Liver (tissue), 9 donors: ENCODE results near the gene PTPRN2. TPM values are rescaled to one million over a fixed set of nuclear protein-coding genes. Genes with fewer than 3 reads are reported as not detected.

Experiments
- DNase-seq: peaks from one replicate; pipeline ENCODE4 v3.0.0-alpha.2; 2017; ENCODE audit warnings: low spot score
- H3K27ac ChIP-seq, 2 donors: one replicate each; pipeline ENCODE4 v1.7.0; 2013; ENCODE audit warnings: inconsistent platforms in 2 of 2, low read length in 2 of 2, control low read depth in 1 of 2, low read depth in 1 of 2, mild to moderate bottlenecking in 1 of 2
- H3K27me3 ChIP-seq, 4 donors: one replicate each; pipeline versions ENCODE4 v1.6.1 to v1.7.0; 2013; ENCODE audit warnings: low read length in 3 of 4, inconsistent platforms in 1 of 4, mild to moderate bottlenecking in 1 of 4, moderate library complexity in 1 of 4; ENCODE audit not compliant: control insufficient read depth in 4 of 4, insufficient read depth in 4 of 4
- H3K36me3 ChIP-seq, 4 donors: one replicate each; pipeline versions ENCODE4 v1.6.1 to v1.7.0; 2013; ENCODE audit warnings: low read length in 3 of 4, mild to moderate bottlenecking in 3 of 4, low read depth in 1 of 4, moderate library complexity in 1 of 4; ENCODE audit not compliant: control insufficient read depth in 4 of 4, insufficient read depth in 3 of 4
- H3K4me1 ChIP-seq, 4 donors: one replicate each; pipeline versions ENCODE4 v1.6.1 to v1.7.0; 2013; ENCODE audit warnings: low read length in 3 of 4, mild to moderate bottlenecking in 3 of 4, moderate library complexity in 1 of 4; ENCODE audit not compliant: control insufficient read depth in 4 of 4, insufficient read depth in 4 of 4
- H3K4me3 ChIP-seq, 3 donors: one replicate each; pipeline versions ENCODE4 v1.6.1 to v1.7.0; 2013; ENCODE audit warnings: low read length in 3 of 3, control low read depth in 1 of 3, low read depth in 1 of 3, mild to moderate bottlenecking in 1 of 3
- H3K9ac ChIP-seq, 2 donors: one replicate each; pipeline ENCODE4 v1.7.0; 2013; ENCODE audit warnings: low read length in 2 of 2, mild to moderate bottlenecking in 2 of 2, moderate library complexity in 2 of 2, control low read depth in 1 of 2, low read depth in 1 of 2
- H3K9me3 ChIP-seq, 4 donors: one replicate each; pipeline versions ENCODE4 v1.6.1 to v1.7.0; 2013; ENCODE audit warnings: low read length in 3 of 4; ENCODE audit not compliant: control insufficient read depth in 4 of 4
- ATF3 ChIP-seq: IDR thresholded peaks from 2 replicates; pipeline ENCODE4 v1.6.1; 2016; ENCODE audit warnings: antibody characterized with exemption
- CTCF ChIP-seq: fragments of 150-350 bp; IDR thresholded peaks from 2 replicates; pipeline ENCODE4 v1.5.1; 2017; ENCODE audit warnings: improper control_type of control experiment, low read depth, low read length; ENCODE audit not compliant: missing input control
- EGR1 ChIP-seq, 2 donors: IDR thresholded peaks; 2 replicates each; pipeline ENCODE4 v1.6.1; 2016 to 2018; ENCODE audit warnings: antibody characterized with exemption in 2 of 2, low read depth in 2 of 2
- FOXA1 ChIP-seq: IDR thresholded peaks from 2 replicates; pipeline ENCODE4 v1.6.1; 2016; ENCODE audit warnings: antibody characterized with exemption
- FOXA2 ChIP-seq: IDR thresholded peaks from 2 replicates; pipeline ENCODE4 v1.6.1; 2016; ENCODE audit warnings: antibody characterized with exemption
- GABPA ChIP-seq, 2 donors: IDR thresholded peaks in 1 of 2; conservative IDR thresholded peaks in 1 of 2; 2 replicates each; pipeline ENCODE4 v1.6.1; 2016; ENCODE audit warnings: antibody characterized with exemption in 2 of 2, mild to moderate bottlenecking in 1 of 2, moderate library complexity in 1 of 2
- HNF4A ChIP-seq, 2 donors: conservative IDR thresholded peaks; 2 replicates each; pipeline ENCODE4 v1.6.1; 2016; ENCODE audit warnings: antibody characterized with exemption in 2 of 2, mild to moderate bottlenecking in 2 of 2
- HNF4G ChIP-seq: IDR thresholded peaks from 2 replicates; pipeline ENCODE4 v1.6.1; 2016; ENCODE audit warnings: antibody characterized with exemption
- JUND ChIP-seq, 2 donors: IDR thresholded peaks; 2 replicates each; pipeline ENCODE4 v1.6.1; 2016; ENCODE audit warnings: antibody characterized with exemption in 2 of 2
- MAX ChIP-seq: IDR thresholded peaks from 2 replicates; pipeline ENCODE4 v1.6.1; 2016; ENCODE audit warnings: antibody characterized with exemption
- NR2F2 ChIP-seq: IDR thresholded peaks from 2 replicates; pipeline ENCODE4 v1.6.1; 2016; ENCODE audit warnings: antibody characterized with exemption
- RAD21 ChIP-seq, 2 donors: IDR thresholded peaks; 2 replicates each; pipeline ENCODE4 v1.6.1; 2016; ENCODE audit warnings: antibody characterized with exemption in 2 of 2, mild to moderate bottlenecking in 2 of 2
- REST ChIP-seq: IDR thresholded peaks from 2 replicates; pipeline ENCODE4 v1.6.1; 2016; ENCODE audit warnings: antibody characterized with exemption, mild to moderate bottlenecking
- RXRA ChIP-seq, 2 donors: IDR thresholded peaks; 2 replicates each; pipeline ENCODE4 v1.6.1; 2017 to 2018; ENCODE audit warnings: antibody characterized with exemption in 2 of 2, mild to moderate bottlenecking in 1 of 2
- SP1 ChIP-seq: IDR thresholded peaks from 2 replicates; pipeline ENCODE4 v1.6.1; 2018; ENCODE audit warnings: antibody characterized with exemption, mild to moderate bottlenecking
- TAF1 ChIP-seq: conservative IDR thresholded peaks from 2 replicates; pipeline ENCODE4 v1.6.1; 2016; ENCODE audit warnings: antibody characterized with exemption, mild to moderate bottlenecking
- YY1 ChIP-seq: IDR thresholded peaks from 2 replicates; pipeline ENCODE4 v1.6.1; 2016; ENCODE audit warnings: antibody characterized with exemption, mild to moderate bottlenecking
- ZBTB33 ChIP-seq: IDR thresholded peaks from 2 replicates; pipeline ENCODE4 v1.6.1; 2016; ENCODE audit warnings: antibody characterized with exemption
- WGBS: extraction: QIAGEN DNeasy Blood & Tissue Kit; methylation state at CpG from one replicate; pipeline ENCODE4 v1.1.7; 2013; 5-methylcytosine and 5-hydroxymethylcytosine counted together
- polyA plus RNA-seq, 2 donors: library from polyadenylated mRNA; stranded (reverse) in 1 of 2; unstranded in 1 of 2; fragments of 200-250 nt in 1 of 2; fragments of >200 nt in 1 of 2; fragmentation: Nextera tagmentation in 1 of 2; extraction: Ambion mirVana in 1 of 2; gene quantifications; one replicate each; pipeline versions ENCODE4 v1.2.1 to v1.2.3, GENCODE V29; 2013 to 2015
- total RNA-seq, 2 donors: library from RNA; depleted of rRNA; stranded (reverse); fragments of >200 nt; gene quantifications; one replicate each; pipeline ENCODE4 v1.2.3, GENCODE V29; 2014
- donor health status: healthy.
- donor health status: healthy.
- donor health status: healthy.
- donor health status: healthy.
- donor health status: healthy.

Gene PTPRN2
- total and polyA plus RNA-seq, 4 donors = 0.75 to 1.9 (median 1.1) TPM

GRCh38 chr7:157827863-157828160 is 759.8 kb downstream of the PTPRN2 start:
- Histone ChIP-seq H3K36me3 (no peaks in the 10 kb centered on the region), H3K9me3 (no peaks in the 10 kb centered on the region), H3K9ac (no peak overlapping the region), H3K4me1 (no peaks in the 10 kb centered on the region), H3K27me3 (no peaks in the 10 kb centered on the region), H3K27ac (no peak overlapping the region), H3K4me3 (no peak overlapping the region)
- TF ChIP-seq JUND (IDR thresholded peaks at IDR 0.05) (no peak), FOXA1 (no peak)
- 77% methylated on average over 10 of the region's 10 CpGs for WGBS
- DNase-seq = no peak

GRCh38 chr7:157827045-157827862 is 760.4 kb downstream of the PTPRN2 start:
- 88% methylated on average over 23 of the region's 23 CpGs for WGBS
- Histone ChIP-seq H3K27me3 (no peaks in the 10 kb centered on the region), H3K4me1 (no peaks in the 10 kb centered on the region), H3K27ac (no peak overlapping the region), H3K9ac (no peak overlapping the region), H3K9me3 (no peaks in the 10 kb centered on the region), H3K4me3 (no peak overlapping the region), H3K36me3 (no peaks in the 10 kb centered on the region)
- DNase-seq = no peak
- TF ChIP-seq JUND (IDR thresholded peaks at IDR 0.05) = no peak
- no peak for TF ChIP-seq REST
- no peak for TF ChIP-seq FOXA1
- TF ChIP-seq FOXA2 = no peak
- TF ChIP-seq RXRA (IDR thresholded peaks at IDR 0.05) = no peak
- no peak for TF ChIP-seq YY1
- no peak for TF ChIP-seq HNF4A (conservative IDR thresholded peaks at IDR 0.05)
- no peak for TF ChIP-seq ZBTB33
- no peak for TF ChIP-seq SP1
- TF ChIP-seq CTCF = no peak
- no peak for TF ChIP-seq MAX
- no peak for TF ChIP-seq TAF1
- no peak for TF ChIP-seq NR2F2
- no peak for TF ChIP-seq ATF3
- no peak for TF ChIP-seq GABPA (IDR thresholded peaks at IDR 0.05 in 1 of 2, conservative IDR thresholded peaks at IDR 0.05 in 1 of 2)
- TF ChIP-seq EGR1 (IDR thresholded peaks at IDR 0.05; ENCODE audit: low read depth in 2 of 2) = no peak
- no peak for TF ChIP-seq RAD21 (IDR thresholded peaks at IDR 0.05)
- TF ChIP-seq HNF4G = no peak
